A549 (cell line): ENCODE data around the gene OR13H1. TPM values are rescaled to one million over a fixed set of nuclear protein-coding genes. Genes with fewer than 3 reads are reported as not detected.
A peak's percentile ranks its signal among the peaks of the same experiment; 100 is the strongest.

Source experiments
- ATAC-seq, 2 experiments: fragments of 200-7000 bp in 1 of 2; fragments of >200 bp in 1 of 2; cut with Nextera tagmentation in 1 of 2; cut with Tn5 transposase in 1 of 2; 3 replicates each; pipeline versions ENCODE4 v1.8.0 to v1.9.1; 2018 to 2020; ENCODE audit warnings: mild to moderate bottlenecking in 1 of 2, moderate library complexity in 1 of 2
- CTCF ChIA-PET: fragments of 300-600 bp; sonication (Branson Sonifier 250); formaldehyde crosslinking; extraction: SDS; loops from one replicate; lab custom pipeline; 2021; ENCODE audit warnings: antibody characterized with exemption, inconsistent platforms; lab: Yijun Ruan, JAX
- POLR2A ChIA-PET: fragments of 350-600 bp; formaldehyde crosslinking; extraction: SDS; loops from one replicate; lab custom pipeline; 2021; ENCODE audit warnings: antibody characterized with exemption, inconsistent platforms; lab: Yijun Ruan, JAX
- DNase-seq, 2 experiments: peaks; one replicate each; pipeline versions ENCODE4 v3.0.0 to v3.0.0-alpha.2; 2011 to 2016; ENCODE audit warnings: low read depth in 1 of 2, low spot score in 1 of 2
- FAIRE-seq: peaks from 2 replicates; lab custom pipeline; 2011; peaks lifted over from hg19 to GRCh38; lab: Jason Lieb, UNC
- H3K27ac ChIP-seq, 2 experiments: fragments of >200 bp; sonication (Bioruptor Twin); formaldehyde crosslinking; 3 replicates each; pipeline ENCODE4 v1.5.1; 2016 to 2017
- H3K4me1 ChIP-seq: fragments of >200 bp; sonication (Bioruptor Twin); formaldehyde crosslinking; 3 replicates; pipeline ENCODE4 v1.6.1; 2016
- H3K4me2 ChIP-seq: fragments of >200 bp; sonication (Bioruptor Twin); formaldehyde crosslinking; 3 replicates; pipeline ENCODE4 v1.6.1; 2016
- H3K4me3 ChIP-seq: fragments of >200 bp; sonication (Bioruptor Twin); formaldehyde crosslinking; 3 replicates; pipeline ENCODE4 v1.5.1; 2016
- H3K9me3 ChIP-seq: fragments of >200 bp; sonication (Bioruptor Twin); formaldehyde crosslinking; 3 replicates; pipeline ENCODE4 v1.6.1; 2016
- CBX2 ChIP-seq: fragments of 200-600 bp; sonication (generic); IDR thresholded peaks from 2 replicates; pipeline ENCODE4 v1.6.1; 2016; ENCODE audit warnings: low read depth, mild to moderate bottlenecking, borderline replicate concordance
- CEBPB ChIP-seq, 2 experiments: fragments of >200 bp in 1 of 2; sonication (Bioruptor Twin) in 1 of 2; formaldehyde crosslinking in 1 of 2; IDR thresholded peaks; 2 replicates each; pipeline ENCODE4 v1.6.1; 2012 to 2016
- CHD4 ChIP-seq: fragments of 200-600 bp; sonication (generic); IDR thresholded peaks from 2 replicates; pipeline ENCODE4 v1.6.1; 2016; ENCODE audit warnings: antibody characterized with exemption, mild to moderate bottlenecking, borderline replicate concordance
- EHF ChIP-seq: fragments of 250-450 bp; sonication (Bioruptor Pico); IDR thresholded peaks from 2 replicates; pipeline ENCODE4 v1.5.0; 2020; ENCODE audit warnings: mild to moderate bottlenecking
- FOSB ChIP-seq: fragments of 250-450 bp; sonication (Bioruptor Pico); IDR thresholded peaks from 2 replicates; pipeline ENCODE4 v1.5.0; 2020; ENCODE audit warnings: mild to moderate bottlenecking, moderate library complexity
- FOSL2 ChIP-seq, 2 experiments: fragments of 450-650 bp in 1 of 2; fragments of >200 bp in 1 of 2; sonication (Bioruptor Twin) in 1 of 2; formaldehyde crosslinking; IDR thresholded peaks; 2 replicates each; pipeline versions ENCODE4 v1.5.0 to v1.6.1; 2016 to 2020; ENCODE audit warnings: mild to moderate bottlenecking in 1 of 2, moderate library complexity in 1 of 2
- GATA3 ChIP-seq: IDR thresholded peaks from 2 replicates; pipeline ENCODE4 v1.6.1; 2012; ENCODE audit warnings: borderline replicate concordance
- HDAC2 ChIP-seq: fragments of 200-600 bp; sonication (generic); IDR thresholded peaks from 2 replicates; pipeline ENCODE4 v1.6.1; 2016
- HEYL ChIP-seq: fragments of 250-450 bp; sonication (Bioruptor Pico); IDR thresholded peaks from 2 replicates; pipeline ENCODE4 v1.8.0; 2021; ENCODE audit warnings: mild to moderate bottlenecking, moderate library complexity
- HOXA7 ChIP-seq: fragments of 250-450 bp; sonication (Bioruptor Pico); IDR thresholded peaks from 2 replicates; pipeline ENCODE4 v1.5.0; 2020; ENCODE audit warnings: mild to moderate bottlenecking, moderate library complexity
- HOXB13 ChIP-seq: fragments of 250-450 bp; sonication (Bioruptor Pico); IDR thresholded peaks from 2 replicates; pipeline ENCODE4 v1.5.0; 2020; ENCODE audit warnings: low read depth, mild to moderate bottlenecking, moderate library complexity
- HOXB5 ChIP-seq: fragments of 250-450 bp; sonication (Bioruptor Pico); IDR thresholded peaks from 2 replicates; pipeline ENCODE4 v1.5.0; 2020; ENCODE audit warnings: mild to moderate bottlenecking, moderate library complexity
- JUNB ChIP-seq: fragments of >200 bp; sonication (Bioruptor Twin); formaldehyde crosslinking; IDR thresholded peaks from 2 replicates; pipeline ENCODE4 v1.6.1; 2016
- KDM1A ChIP-seq: fragments of 200-600 bp; sonication (generic); IDR thresholded peaks from 2 replicates; pipeline ENCODE4 v1.6.1; 2016; ENCODE audit warnings: low read depth, mild to moderate bottlenecking
- KDM5A ChIP-seq: fragments of 200-600 bp; sonication (generic); IDR thresholded peaks from 2 replicates; pipeline ENCODE4 v1.6.1; 2016; ENCODE audit warnings: antibody characterized with exemption, mild to moderate bottlenecking
- MAZ ChIP-seq: fragments of 150-350 bp; IDR thresholded peaks from 2 replicates; pipeline ENCODE4 v1.6.1; 2014; ENCODE audit warnings: antibody characterized with exemption, low read depth, low read length, borderline replicate concordance
- NFE2L2 ChIP-seq: fragments of 150-350 bp; conservative IDR thresholded peaks from 2 replicates; pipeline ENCODE4 v1.6.1; 2014; ENCODE audit warnings: low read length
- NPAS2 ChIP-seq: fragments of 250-450 bp; sonication (Bioruptor Pico); IDR thresholded peaks from 2 replicates; pipeline ENCODE4 v1.8.0; 2022; ENCODE audit warnings: mild to moderate bottlenecking, moderate library complexity, borderline replicate concordance
- POLR2AphosphoS2 ChIP-seq: conservative IDR thresholded peaks from 2 replicates; pipeline ENCODE4 v1.6.1; 2012; ENCODE audit warnings: low read length, improper control_type of control experiment, inconsistent platforms
- RARB ChIP-seq: fragments of 250-450 bp; sonication (Bioruptor Pico); IDR thresholded peaks from 2 replicates; pipeline ENCODE4 v1.8.0; 2021; ENCODE audit warnings: mild to moderate bottlenecking, moderate library complexity
- RCOR1 ChIP-seq: fragments of 150-350 bp; IDR thresholded peaks from 2 replicates; pipeline ENCODE4 v1.6.1; 2014; ENCODE audit warnings: antibody characterized with exemption, low read length, low read depth
- SMC3 ChIP-seq: fragments of >200 bp; sonication (Bioruptor Twin); formaldehyde crosslinking; IDR thresholded peaks from 3 replicates; pipeline ENCODE4 v1.6.1; 2018; ENCODE audit warnings: inconsistent platforms
- SREBF2 ChIP-seq: fragments of 450-650 bp; IDR thresholded peaks from 2 replicates; pipeline ENCODE4 v1.6.1; 2014; ENCODE audit warnings: mild to moderate bottlenecking, moderate library complexity
- TFCP2L1 ChIP-seq: fragments of 250-450 bp; sonication (Bioruptor Pico); IDR thresholded peaks from 2 replicates; pipeline ENCODE4 v1.5.0; 2021; ENCODE audit warnings: mild to moderate bottlenecking
- ZFP36 ChIP-seq: fragments of 450-650 bp; IDR thresholded peaks from 2 replicates; pipeline ENCODE4 v1.6.1; 2014; ENCODE audit warnings: borderline replicate concordance; ENCODE audit not compliant: partially characterized antibody
- polyA plus RNA-seq, 4 experiments: library from polyadenylated mRNA; depleted of rRNA in 3 of 4; stranded (reverse); fragments of >200 nt; fragmentation: RNase III in 1 of 4; extraction: RNeasy Plus Mini Kit Qiagen cat#74134 plus additional on column Dnase treatment in 1 of 4; gene quantifications; 2 replicates in 3 of 4; 3 replicates in 1 of 4; pipeline ENCODE4 v1.2.3, GENCODE V29; 2011 to 2017
- TF ChIP-seq, protein P1 (sequence below): IDR thresholded peaks from 2 replicates; pipeline ENCODE4 v1.6.1; 2012
- TF ChIP-seq, protein P2 (sequence below): fragments of 150-350 bp; IDR thresholded peaks from 2 replicates; pipeline ENCODE4 v1.6.1; 2014; ENCODE audit warnings: low read depth, mild to moderate bottlenecking, low read length
- TF ChIP-seq, protein P3 (sequence below): fragments of 450-650 bp; IDR thresholded peaks from 2 replicates; pipeline ENCODE4 v1.6.1; 2014; ENCODE audit warnings: antibody characterized with exemption
- TF ChIP-seq, protein P4 (sequence below): fragments of >200 bp; sonication (Bioruptor Twin); formaldehyde crosslinking; IDR thresholded peaks from 3 replicates; pipeline ENCODE4 v1.6.1; 2016
- TF ChIP-seq, protein P5 (sequence below): fragments of >200 bp; sonication (Bioruptor Twin); formaldehyde crosslinking; IDR thresholded peaks from 2 replicates; pipeline ENCODE4 v1.6.1; 2016
- TF ChIP-seq, protein P6 (sequence below): fragments of >200 bp; sonication (Bioruptor Twin); formaldehyde crosslinking; IDR thresholded peaks from 3 replicates; pipeline ENCODE4 v1.5.1; 2016

Gene OR13H1
- polyA plus RNA-seq, 2 of the 4 experiments (the other 2 are of a cell fraction) = not detected

DNA sequence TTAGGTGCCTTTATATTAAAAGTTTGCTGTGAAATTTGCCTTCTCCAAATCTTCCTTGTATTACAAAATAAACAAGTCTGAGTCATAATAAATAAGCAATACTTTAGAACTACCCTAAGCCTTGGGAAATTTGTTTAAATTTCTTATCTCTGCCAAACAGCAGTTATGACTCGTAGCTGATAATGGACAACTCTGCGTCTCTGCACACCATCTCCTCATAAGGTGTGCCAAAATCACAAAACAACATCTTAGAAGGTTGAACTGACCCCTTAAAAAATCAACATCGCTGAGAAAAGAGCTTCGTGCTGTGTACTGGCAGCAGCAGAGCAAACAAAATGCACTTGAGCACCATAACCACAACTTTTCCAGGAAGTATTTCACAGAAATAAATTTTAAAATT is 22.0 kb downstream of the OR13H1 start (continued):
- TF ChIP-seq, protein P1, sequence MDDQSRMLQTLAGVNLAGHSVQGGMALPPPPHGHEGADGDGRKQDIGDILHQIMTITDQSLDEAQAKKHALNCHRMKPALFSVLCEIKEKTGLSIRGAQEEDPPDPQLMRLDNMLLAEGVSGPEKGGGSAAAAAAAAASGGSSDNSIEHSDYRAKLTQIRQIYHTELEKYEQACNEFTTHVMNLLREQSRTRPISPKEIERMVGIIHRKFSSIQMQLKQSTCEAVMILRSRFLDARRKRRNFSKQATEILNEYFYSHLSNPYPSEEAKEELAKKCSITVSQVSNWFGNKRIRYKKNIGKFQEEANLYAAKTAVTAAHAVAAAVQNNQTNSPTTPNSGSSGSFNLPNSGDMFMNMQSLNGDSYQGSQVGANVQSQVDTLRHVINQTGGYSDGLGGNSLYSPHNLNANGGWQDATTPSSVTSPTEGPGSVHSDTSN = no peak
- TF ChIP-seq MAZ (no peak), ZFP36 (no peak), HEYL (CRISPR knock-in tag) (no peak), HOXA7 (CRISPR knock-in tag) (no peak), HOXB13 (CRISPR knock-in tag) (no peak), RCOR1 (no peak), HDAC2 (no peak), CEBPB (IDR thresholded peaks at IDR 0.05) (peak; percentile 73 to 83), FOSB (CRISPR knock-in tag) (no peak), POLR2AphosphoS2 (no peak), CBX2 (no peak), JUNB (peak; percentile 91), SREBF2 (no peak), NPAS2 (CRISPR knock-in tag) (no peak), RARB (CRISPR knock-in tag) (no peak), HOXB5 (CRISPR knock-in tag) (no peak), EHF (CRISPR knock-in tag) (no peak), KDM5A (no peak), FOSL2 (IDR thresholded peaks at IDR 0.05) (peak; percentile 80), FOSL2 (CRISPR knock-in tag; IDR thresholded peaks at IDR 0.05) (peak; percentile 92), CHD4 (no peak), KDM1A (no peak), NFE2L2 (no peak), SMC3 (peak; percentile 19; the same call in 1 of the 3 replicates)
- TF ChIP-seq, protein P2, sequence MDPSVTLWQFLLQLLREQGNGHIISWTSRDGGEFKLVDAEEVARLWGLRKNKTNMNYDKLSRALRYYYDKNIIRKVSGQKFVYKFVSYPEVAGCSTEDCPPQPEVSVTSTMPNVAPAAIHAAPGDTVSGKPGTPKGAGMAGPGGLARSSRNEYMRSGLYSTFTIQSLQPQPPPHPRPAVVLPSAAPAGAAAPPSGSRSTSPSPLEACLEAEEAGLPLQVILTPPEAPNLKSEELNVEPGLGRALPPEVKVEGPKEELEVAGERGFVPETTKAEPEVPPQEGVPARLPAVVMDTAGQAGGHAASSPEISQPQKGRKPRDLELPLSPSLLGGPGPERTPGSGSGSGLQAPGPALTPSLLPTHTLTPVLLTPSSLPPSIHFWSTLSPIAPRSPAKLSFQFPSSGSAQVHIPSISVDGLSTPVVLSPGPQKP = no peak
- TF ChIP-seq, protein P3, sequence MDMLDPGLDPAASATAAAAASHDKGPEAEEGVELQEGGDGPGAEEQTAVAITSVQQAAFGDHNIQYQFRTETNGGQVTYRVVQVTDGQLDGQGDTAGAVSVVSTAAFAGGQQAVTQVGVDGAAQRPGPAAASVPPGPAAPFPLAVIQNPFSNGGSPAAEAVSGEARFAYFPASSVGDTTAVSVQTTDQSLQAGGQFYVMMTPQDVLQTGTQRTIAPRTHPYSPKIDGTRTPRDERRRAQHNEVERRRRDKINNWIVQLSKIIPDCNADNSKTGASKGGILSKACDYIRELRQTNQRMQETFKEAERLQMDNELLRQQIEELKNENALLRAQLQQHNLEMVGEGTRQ = no peak
- TF ChIP-seq, protein P4, sequence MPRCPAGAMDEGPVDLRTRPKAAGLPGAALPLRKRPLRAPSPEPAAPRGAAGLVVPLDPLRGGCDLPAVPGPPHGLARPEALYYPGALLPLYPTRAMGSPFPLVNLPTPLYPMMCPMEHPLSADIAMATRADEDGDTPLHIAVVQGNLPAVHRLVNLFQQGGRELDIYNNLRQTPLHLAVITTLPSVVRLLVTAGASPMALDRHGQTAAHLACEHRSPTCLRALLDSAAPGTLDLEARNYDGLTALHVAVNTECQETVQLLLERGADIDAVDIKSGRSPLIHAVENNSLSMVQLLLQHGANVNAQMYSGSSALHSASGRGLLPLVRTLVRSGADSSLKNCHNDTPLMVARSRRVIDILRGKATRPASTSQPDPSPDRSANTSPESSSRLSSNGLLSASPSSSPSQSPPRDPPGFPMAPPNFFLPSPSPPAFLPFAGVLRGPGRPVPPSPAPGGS = peak; percentile 58; the same call in 2 of the 3 replicates

DNA sequence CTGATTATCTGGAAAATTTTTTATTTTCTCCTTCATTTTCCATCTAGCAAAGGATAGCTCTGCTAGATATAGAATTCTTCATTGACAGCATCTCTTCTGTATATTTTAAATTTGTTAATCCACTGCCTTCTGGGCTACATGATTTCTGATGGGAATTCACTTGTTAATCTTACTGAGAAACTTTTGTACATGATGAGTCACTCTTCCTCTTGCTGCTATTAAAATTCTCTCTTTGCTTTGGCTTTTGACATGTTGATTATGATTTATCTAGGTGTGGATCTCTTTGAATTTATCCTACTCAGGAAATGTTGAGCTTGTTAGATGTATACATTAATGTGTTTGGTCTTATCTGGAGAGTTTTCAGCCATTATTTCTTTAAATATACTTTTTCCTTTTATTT is 27.5 kb downstream of the OR13H1 start:
- peak overlapping the region; percentile 77 for H3K4me2 ChIP-seq
- DNase-seq = peak in 1 of 2 experiments; percentile 12
- peak; percentile 95 for FAIRE-seq
- TF ChIP-seq CEBPB (IDR thresholded peaks at IDR 0.05) = no peak
- TF ChIP-seq FOSL2 (IDR thresholded peaks at IDR 0.05) = 0 out of 2 replicates have a peak, but pooled peaks have one; percentile 41
- peak; percentile 82 for TF ChIP-seq FOSL2 (CRISPR knock-in tag; IDR thresholded peaks at IDR 0.05)
- TF ChIP-seq, protein P5, sequence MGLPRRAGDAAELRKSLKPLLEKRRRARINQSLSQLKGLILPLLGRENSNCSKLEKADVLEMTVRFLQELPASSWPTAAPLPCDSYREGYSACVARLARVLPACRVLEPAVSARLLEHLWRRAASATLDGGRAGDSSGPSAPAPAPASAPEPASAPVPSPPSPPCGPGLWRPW = no peak
- TF ChIP-seq MAZ = no peak
- TF ChIP-seq, protein P6, sequence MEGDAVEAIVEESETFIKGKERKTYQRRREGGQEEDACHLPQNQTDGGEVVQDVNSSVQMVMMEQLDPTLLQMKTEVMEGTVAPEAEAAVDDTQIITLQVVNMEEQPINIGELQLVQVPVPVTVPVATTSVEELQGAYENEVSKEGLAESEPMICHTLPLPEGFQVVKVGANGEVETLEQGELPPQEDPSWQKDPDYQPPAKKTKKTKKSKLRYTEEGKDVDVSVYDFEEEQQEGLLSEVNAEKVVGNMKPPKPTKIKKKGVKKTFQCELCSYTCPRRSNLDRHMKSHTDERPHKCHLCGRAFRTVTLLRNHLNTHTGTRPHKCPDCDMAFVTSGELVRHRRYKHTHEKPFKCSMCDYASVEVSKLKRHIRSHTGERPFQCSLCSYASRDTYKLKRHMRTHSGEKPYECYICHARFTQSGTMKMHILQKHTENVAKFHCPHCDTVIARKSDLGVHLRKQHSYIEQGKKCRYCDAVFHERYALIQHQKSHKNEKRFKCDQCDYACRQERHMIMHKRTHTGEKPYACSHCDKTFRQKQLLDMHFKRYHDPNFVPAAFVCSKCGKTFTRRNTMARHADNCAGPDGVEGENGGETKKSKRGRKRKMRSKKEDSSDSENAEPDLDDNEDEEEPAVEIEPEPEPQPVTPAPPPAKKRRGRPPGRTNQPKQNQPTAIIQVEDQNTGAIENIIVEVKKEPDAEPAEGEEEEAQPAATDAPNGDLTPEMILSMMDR = no peak
- TF ChIP-seq HOXB13 (CRISPR knock-in tag) = no peak
- TF ChIP-seq TFCP2L1 (CRISPR knock-in tag) = no peak
- TF ChIP-seq GATA3 = peak; percentile 65; the same call in 1 of the 2 replicates
- TF ChIP-seq, all 56 proteins: peak for 2
- H3K4me1 ChIP-seq = peaks cover 56% of the 10 kb centered on the region
- ChIA-PET CTCF (no interaction called here), POLR2A (no interaction called here)
- no peak overlapping the region for H3K4me3 ChIP-seq
- peak overlapping the region in 1 of 2 experiments; percentile 22; a peak in 1 of 6 replicates for H3K27ac ChIP-seq
- peaks cover 6% of the 10 kb centered on the region; the same call in 1 of the 3 replicates for H3K9me3 ChIP-seq
- no peak for ATAC-seq
